ENCODE measurements around the gene PLCD3. TPM values are rescaled to one million over a fixed set of nuclear protein-coding genes. Genes with fewer than 3 reads are reported as not detected.

PLCD3 gene
- total RNA-seq, 1 donor from 2014 or later: 54.0 TPM

DNA sequence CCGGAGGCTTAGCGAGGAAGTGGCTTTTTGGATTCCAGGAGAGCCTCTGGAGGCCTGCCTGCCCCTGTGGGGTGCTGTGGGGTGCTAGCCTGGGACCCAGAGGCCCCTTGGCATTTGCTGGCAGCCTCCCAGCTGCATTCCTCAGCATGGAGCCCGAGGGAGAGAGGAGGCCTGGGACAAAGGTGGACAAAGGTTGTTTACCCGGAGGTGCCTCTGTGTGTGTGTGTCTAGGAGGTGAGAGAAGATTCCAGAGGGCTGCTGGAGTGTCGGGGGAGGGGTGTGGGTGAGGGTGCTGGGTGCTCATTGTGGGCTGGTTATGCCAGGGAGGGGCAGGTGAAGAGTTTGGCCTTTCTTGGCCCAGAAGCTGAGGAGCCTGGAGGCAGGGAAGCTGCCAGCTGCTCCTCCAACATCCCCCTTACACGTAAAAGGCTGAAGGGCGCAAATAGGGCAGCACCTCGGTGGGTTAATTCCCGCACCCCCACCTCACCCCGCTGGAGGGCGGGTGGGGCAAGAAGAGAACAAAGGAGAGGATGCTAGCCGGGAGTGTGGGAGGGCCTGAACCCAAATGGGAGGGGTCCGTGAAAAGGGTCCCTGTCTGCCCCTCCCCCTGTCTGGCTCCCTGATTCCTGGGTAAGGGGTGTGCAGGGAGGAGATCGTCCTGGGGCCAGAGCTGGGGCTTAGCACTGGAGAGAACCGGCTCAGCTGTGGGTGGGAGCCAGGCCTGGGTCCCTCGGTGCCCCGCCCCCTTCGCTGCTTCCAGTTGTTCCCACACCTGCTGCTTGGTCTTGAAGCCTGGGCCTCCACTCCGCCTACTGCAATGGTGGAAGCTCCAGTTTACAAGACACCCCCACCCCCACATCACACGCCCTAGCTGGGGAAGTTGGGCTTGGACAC lies 39.3 kb upstream of the PLCD3 start:
- DNase-seq (ENCODE audit: low spot score in 2 of 2, unreplicated experiment in 2 of 2): peak in 1 of 2 experiments; percentile 68
- Mint-ChIP-seq H3K27ac (peak overlapping the region; percentile 99), H3K36me3 (peaks cover 4% of the 10 kb centered on the region), H3K4me3 (peak overlapping the region; percentile 38), H3K4me1 (peaks cover 38% of the 10 kb centered on the region), H3K9me3 (no peaks in the 10 kb centered on the region), H3K27me3 (ENCODE audit: low read depth) (no peaks in the 10 kb centered on the region)
- TF ChIP-seq, protein P1, sequence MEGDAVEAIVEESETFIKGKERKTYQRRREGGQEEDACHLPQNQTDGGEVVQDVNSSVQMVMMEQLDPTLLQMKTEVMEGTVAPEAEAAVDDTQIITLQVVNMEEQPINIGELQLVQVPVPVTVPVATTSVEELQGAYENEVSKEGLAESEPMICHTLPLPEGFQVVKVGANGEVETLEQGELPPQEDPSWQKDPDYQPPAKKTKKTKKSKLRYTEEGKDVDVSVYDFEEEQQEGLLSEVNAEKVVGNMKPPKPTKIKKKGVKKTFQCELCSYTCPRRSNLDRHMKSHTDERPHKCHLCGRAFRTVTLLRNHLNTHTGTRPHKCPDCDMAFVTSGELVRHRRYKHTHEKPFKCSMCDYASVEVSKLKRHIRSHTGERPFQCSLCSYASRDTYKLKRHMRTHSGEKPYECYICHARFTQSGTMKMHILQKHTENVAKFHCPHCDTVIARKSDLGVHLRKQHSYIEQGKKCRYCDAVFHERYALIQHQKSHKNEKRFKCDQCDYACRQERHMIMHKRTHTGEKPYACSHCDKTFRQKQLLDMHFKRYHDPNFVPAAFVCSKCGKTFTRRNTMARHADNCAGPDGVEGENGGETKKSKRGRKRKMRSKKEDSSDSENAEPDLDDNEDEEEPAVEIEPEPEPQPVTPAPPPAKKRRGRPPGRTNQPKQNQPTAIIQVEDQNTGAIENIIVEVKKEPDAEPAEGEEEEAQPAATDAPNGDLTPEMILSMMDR (IDR thresholded peaks at IDR 0.05; ENCODE audit: unreplicated experiment): no peak

DNA sequence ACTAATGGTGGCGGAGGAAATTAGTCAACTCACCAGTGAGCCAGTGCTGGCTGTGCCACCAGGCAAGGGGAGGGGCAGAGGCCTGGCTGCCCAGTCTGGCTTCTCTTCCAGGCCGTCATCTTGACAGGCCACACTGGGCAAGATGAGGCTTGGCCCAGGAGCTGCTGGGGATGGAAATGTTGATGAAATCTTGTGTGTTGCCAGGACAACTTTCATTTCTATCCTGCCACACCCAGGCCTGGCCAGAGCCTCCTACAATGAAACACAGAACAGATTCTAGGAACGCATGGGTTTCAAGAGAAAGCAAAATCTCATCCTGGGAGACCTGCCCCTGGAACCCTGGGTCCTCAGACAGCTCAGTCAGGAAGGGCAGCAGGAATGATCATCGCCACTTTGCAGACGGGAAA lies 38.6 kb upstream of the PLCD3 start:
- Mint-ChIP-seq H3K36me3 (peaks cover 7% of the 10 kb centered on the region), H3K9me3 (no peaks in the 10 kb centered on the region), H3K27me3 (ENCODE audit: low read depth) (no peaks in the 10 kb centered on the region), H3K4me1 (peaks cover 31% of the 10 kb centered on the region), H3K4me3 (peak overlapping the region; percentile 38), H3K27ac (peak overlapping the region; percentile 99)
- DNase-seq (ENCODE audit: low spot score in 2 of 2, unreplicated experiment in 2 of 2): no peak
- TF ChIP-seq, protein P1 (IDR thresholded peaks at IDR 0.05; ENCODE audit: unreplicated experiment): no peak

- TF ChIP-seq, protein P1 (IDR thresholded peaks at IDR 0.05; ENCODE audit: unreplicated experiment): no peak
- Mint-ChIP-seq H3K9me3 (no peaks in the 10 kb centered on the region), H3K36me3 (peaks cover 7% of the 10 kb centered on the region), H3K27ac (peak overlapping the region; percentile 99), H3K4me3 (no peak overlapping the region), H3K4me1 (peaks cover 29% of the 10 kb centered on the region), H3K27me3 (ENCODE audit: low read depth) (no peaks in the 10 kb centered on the region)
- no peak for DNase-seq (ENCODE audit: low spot score in 2 of 2, unreplicated experiment in 2 of 2)
Observed at GRCh38 chr17:45170280-45170930, 38.1 kb upstream of the PLCD3 start.

GRCh38 chr17:45168991-45169752 lies 36.9 kb upstream of the PLCD3 start:
- Mint-ChIP-seq H3K27ac (no peak overlapping the region), H3K4me3 (no peak overlapping the region), H3K36me3 (peaks cover 10% of the 10 kb centered on the region), H3K4me1 (peaks cover 37% of the 10 kb centered on the region), H3K9me3 (no peaks in the 10 kb centered on the region), H3K27me3 (ENCODE audit: low read depth) (no peaks in the 10 kb centered on the region)
- no peak for DNase-seq (ENCODE audit: low spot score in 2 of 2, unreplicated experiment in 2 of 2)
- TF ChIP-seq, protein P1 (IDR thresholded peaks at IDR 0.05; ENCODE audit: unreplicated experiment): no peak

GRCh38 chr17:45164734-45165269 lies 32.5 kb upstream of the PLCD3 start:
- no peak overlapping the region for H3K4me3 Mint-ChIP-seq
- H3K4me1 Mint-ChIP-seq: peaks cover 23% of the 10 kb centered on the region
- TF ChIP-seq, protein P1 (IDR thresholded peaks at IDR 0.05; ENCODE audit: unreplicated experiment): no peak
- peaks cover 10% of the 10 kb centered on the region for H3K36me3 Mint-ChIP-seq
- peak overlapping the region; percentile 82 for H3K27ac Mint-ChIP-seq
- no peaks in the 10 kb centered on the region for H3K27me3 Mint-ChIP-seq (ENCODE audit: low read depth)
- no peaks in the 10 kb centered on the region for H3K9me3 Mint-ChIP-seq
- no peak for DNase-seq (ENCODE audit: low spot score in 2 of 2, unreplicated experiment in 2 of 2)

All from mesothelial cell of epicardium (in vitro differentiated cells).